Omental fat pad (tissue), 4 donors: Measurements from ENCODE around the gene RAE1. TPM values are rescaled to one million over a fixed set of nuclear protein-coding genes. Genes with fewer than 3 reads are reported as not detected.

Experiments used
- ATAC-seq: fragments of 150-250 bp; one replicate; pipeline ENCODE4 v1.9.1; 2016; ENCODE audit warnings: mild to moderate bottlenecking, moderate library complexity; ENCODE audit not compliant: low FRiP score
- DNase-seq: peaks from one replicate; pipeline ENCODE4 v3.0.0-alpha.2; 2019; ENCODE audit warnings: low spot score
- small RNA-seq: library from RNA; depleted of rRNA; stranded (forward); fragments of <200 nt; gene quantifications from one replicate; pipeline ENCODE3, GENCODE V24; 2016
- total RNA-seq, 4 donors: library from RNA; depleted of rRNA; stranded (reverse); fragments of >200 nt; gene quantifications; one replicate each; pipeline ENCODE4 v1.1.0, GENCODE V29; 2016
- TF ChIP-seq, protein P1 (sequence below), 3 donors: fragments of 450-650 bp; IDR thresholded peaks; one replicate each; pipeline ENCODE4 v1.5.1; 2016 to 2017; ENCODE audit warnings: antibody characterized with exemption in 3 of 3, mild to moderate bottlenecking in 3 of 3, moderate library complexity in 2 of 3

Gene RAE1
- total RNA-seq, 4 donors from 2014 or later = 13.9 to 32.9 (median 17.2) TPM

DNA sequence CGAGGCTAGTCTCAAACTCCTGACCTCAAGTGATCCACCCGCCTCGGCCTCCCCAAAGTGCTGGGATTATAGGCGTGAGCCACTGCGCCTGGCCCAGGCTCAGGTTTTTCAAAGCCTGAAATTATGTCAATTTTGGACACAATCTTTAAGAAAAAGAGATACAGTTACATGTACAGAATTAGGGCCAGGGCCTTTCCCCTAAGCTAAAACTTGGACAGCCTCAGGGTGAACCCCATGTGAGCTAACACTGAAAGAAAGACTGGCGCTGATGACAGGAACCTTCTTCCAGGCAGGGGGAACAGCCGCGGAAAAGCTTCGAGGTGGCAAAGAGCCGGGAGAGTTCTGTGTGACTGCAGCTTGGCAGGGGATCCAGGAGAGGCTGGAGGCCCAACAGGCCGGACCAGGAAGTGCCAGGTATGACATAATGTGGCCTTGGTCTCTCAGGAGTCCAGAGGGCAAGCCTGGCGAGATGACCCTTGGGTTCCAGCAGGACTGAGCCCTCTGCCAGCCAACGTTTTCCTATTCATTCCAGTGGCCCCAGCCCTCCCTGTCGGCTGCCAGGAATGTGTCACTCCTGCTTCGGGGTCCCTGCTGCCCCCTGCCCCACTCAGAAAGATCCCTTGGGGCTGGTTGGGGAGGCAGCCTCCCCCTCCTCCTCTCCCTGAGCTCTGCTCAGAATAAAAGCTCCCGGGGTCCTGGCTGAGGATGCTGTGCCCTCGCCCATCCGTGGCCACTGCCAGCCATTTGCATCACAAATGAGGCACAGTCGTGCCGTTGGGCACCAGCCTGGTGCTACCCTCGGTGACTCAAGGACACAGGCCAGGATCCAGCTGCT is 77.5 kb downstream of the RAE1 start:
- DNase-seq (no peak), ATAC-seq (no peak)
- TF ChIP-seq, protein P1, sequence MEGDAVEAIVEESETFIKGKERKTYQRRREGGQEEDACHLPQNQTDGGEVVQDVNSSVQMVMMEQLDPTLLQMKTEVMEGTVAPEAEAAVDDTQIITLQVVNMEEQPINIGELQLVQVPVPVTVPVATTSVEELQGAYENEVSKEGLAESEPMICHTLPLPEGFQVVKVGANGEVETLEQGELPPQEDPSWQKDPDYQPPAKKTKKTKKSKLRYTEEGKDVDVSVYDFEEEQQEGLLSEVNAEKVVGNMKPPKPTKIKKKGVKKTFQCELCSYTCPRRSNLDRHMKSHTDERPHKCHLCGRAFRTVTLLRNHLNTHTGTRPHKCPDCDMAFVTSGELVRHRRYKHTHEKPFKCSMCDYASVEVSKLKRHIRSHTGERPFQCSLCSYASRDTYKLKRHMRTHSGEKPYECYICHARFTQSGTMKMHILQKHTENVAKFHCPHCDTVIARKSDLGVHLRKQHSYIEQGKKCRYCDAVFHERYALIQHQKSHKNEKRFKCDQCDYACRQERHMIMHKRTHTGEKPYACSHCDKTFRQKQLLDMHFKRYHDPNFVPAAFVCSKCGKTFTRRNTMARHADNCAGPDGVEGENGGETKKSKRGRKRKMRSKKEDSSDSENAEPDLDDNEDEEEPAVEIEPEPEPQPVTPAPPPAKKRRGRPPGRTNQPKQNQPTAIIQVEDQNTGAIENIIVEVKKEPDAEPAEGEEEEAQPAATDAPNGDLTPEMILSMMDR (IDR thresholded peaks at IDR 0.05) = no peak

Small RNA genes lying within 50 kb of the gene (small RNA-seq; reads per million reads assigned to genes)
- gene MIR4325 (not detected), gene RF00019 (not detected), gene RPL39P39 (not detected)

Other genes starting within 250 kb of the RAE1 start
- 1 to 10 TPM in 3 of 4 donors, under 1 TPM in 1; 0.79 to 5.1 (median 1.7) TPM for gene BMP7, start 84.6 kb upstream of the RAE1 start, total RNA-seq
- gene SPO11, start 21.5 kb upstream of the RAE1 start, total RNA-seq = not detected
- gene RBM38, start 40.1 kb downstream of the RAE1 start, total RNA-seq = 10 to 100 TPM in 3 of 4 donors, 1 to 10 TPM in 1; 4.6 to 18.0 (median 10.6) TPM
- not detected for gene CTCFL, start 173.9 kb downstream of the RAE1 start, total RNA-seq
- gene PCK1, start 209.9 kb downstream of the RAE1 start, total RNA-seq = 100 to 1,000 TPM; 103 to 386 (median 203) TPM